ENCODE data around the gene UBE2N.
"Not testable (repeated sequence)": the region's sequence is repeated elsewhere in the genome, so short reads cannot be mapped to it uniquely, and the experiment has no call there.

Gene UBE2N

GRCh38 chr12:93379326-93379980 is 62.3 kb downstream of the UBE2N start:
- Histone ChIP-seq H3K79me1 (ENCODE audit: low read length) (peaks cover 4% of the 10 kb centered on the region), H2BK120ac (ENCODE audit: low read depth, low read length) (no peak overlapping the region), H3K79me2 (ENCODE audit: control insufficient read depth, insufficient read depth, low read length) (peaks cover 46% of the 10 kb centered on the region), H2BK15ac (replicated peaks; ENCODE audit: low read depth) (no peak overlapping the region), H3K4me1 (ENCODE audit: control insufficient read depth, low read depth, low read length) (peaks cover 7% of the 10 kb centered on the region), H3K9ac (ENCODE audit: low read length) (peak overlapping the region; percentile 97), H3K23ac (ENCODE audit: low read length) (peak overlapping the region; percentile 25), H3K56ac (ENCODE audit: low read length) (peak overlapping the region; percentile 79), H3K18ac (ENCODE audit: low read length) (no peak overlapping the region), H3K4ac (ENCODE audit: low read depth, low read length) (no peak overlapping the region), H3K4me3 (ENCODE audit: low read length) (peak overlapping the region; percentile 95), H3K36me3 (ENCODE audit: control insufficient read depth, insufficient read depth, low read length) (no peaks in the 10 kb centered on the region), H4K5ac (ENCODE audit: low read length) (no peak overlapping the region), H3K27me3 (ENCODE audit: insufficient read depth, low read length, poor library complexity) (no peaks in the 10 kb centered on the region), H3K27ac (ENCODE audit: low read depth, low read length) (no peak overlapping the region), H4K8ac (ENCODE audit: low read depth, low read length) (no peak overlapping the region), H3K4me2 (ENCODE audit: low read length) (peak overlapping the region; percentile 85), H2AK5ac (ENCODE audit: low read length) (no peak overlapping the region), H2BK5ac (ENCODE audit: low read length) (no peak overlapping the region)
- no CpG with 5 or more reads among the region's 8 CpGs for WGBS (ENCODE audit: extremely low coverage, insufficient coverage, low lambda C conversion rate)
- DNase-seq, result no peak

GRCh38 chr12:93378998-93379325 is 62.8 kb downstream of the UBE2N start:
- Histone ChIP-seq H2BK5ac (ENCODE audit: low read length) (no peak overlapping the region), H2BK15ac (replicated peaks; ENCODE audit: low read depth) (no peak overlapping the region), H4K8ac (ENCODE audit: low read depth, low read length) (no peak overlapping the region), H3K4ac (ENCODE audit: low read depth, low read length) (no peak overlapping the region), H3K4me3 (ENCODE audit: low read length) (peak overlapping the region; percentile 95), H3K23ac (ENCODE audit: low read length) (no peak overlapping the region), H2AK5ac (ENCODE audit: low read length) (no peak overlapping the region), H3K4me2 (ENCODE audit: low read length) (peak overlapping the region; percentile 85), H3K56ac (ENCODE audit: low read length) (peak overlapping the region; percentile 97), H2BK120ac (ENCODE audit: low read depth, low read length) (no peak overlapping the region), H3K36me3 (ENCODE audit: control insufficient read depth, insufficient read depth, low read length) (no peaks in the 10 kb centered on the region), H3K27me3 (ENCODE audit: insufficient read depth, low read length, poor library complexity) (no peaks in the 10 kb centered on the region), H3K4me1 (ENCODE audit: control insufficient read depth, low read depth, low read length) (peaks cover 7% of the 10 kb centered on the region), H3K79me2 (ENCODE audit: control insufficient read depth, insufficient read depth, low read length) (peaks cover 44% of the 10 kb centered on the region), H3K18ac (ENCODE audit: low read length) (peak overlapping the region; percentile 60), H3K9ac (ENCODE audit: low read length) (peak overlapping the region; percentile 97), H3K27ac (ENCODE audit: low read depth, low read length) (no peak overlapping the region), H4K5ac (ENCODE audit: low read length) (no peak overlapping the region), H3K79me1 (ENCODE audit: low read length) (peaks cover 4% of the 10 kb centered on the region)
- WGBS (ENCODE audit: extremely low coverage, insufficient coverage, low lambda C conversion rate), result no CpG with 5 or more reads among the region's 4 CpGs
- DNase-seq, result no peak

GRCh38 chr12:93378196-93378997 is 63.4 kb downstream of the UBE2N start:
- not testable (repeated sequence) for H2BK15ac ChIP-seq (replicated peaks; ENCODE audit: low read depth); H3K27me3 ChIP-seq (ENCODE audit: insufficient read depth, low read length, poor library complexity); H3K27ac ChIP-seq (ENCODE audit: low read depth, low read length); H3K4me1 ChIP-seq (ENCODE audit: control insufficient read depth, low read depth, low read length); H2BK120ac ChIP-seq (ENCODE audit: low read depth, low read length); H3K36me3 ChIP-seq (ENCODE audit: control insufficient read depth, insufficient read depth, low read length); H3K79me1 ChIP-seq (ENCODE audit: low read length); H3K23ac ChIP-seq (ENCODE audit: low read length); H4K8ac ChIP-seq (ENCODE audit: low read depth, low read length); H2AK5ac ChIP-seq (ENCODE audit: low read length); H4K5ac ChIP-seq (ENCODE audit: low read length)
- no CpG with 5 or more reads among the region's 64 CpGs for WGBS (ENCODE audit: extremely low coverage, insufficient coverage, low lambda C conversion rate)
- peak; percentile 75 for DNase-seq
- H3K4me3 ChIP-seq (ENCODE audit: low read length), result peak overlapping the region; percentile 95
- peak overlapping the region; percentile 41 for H3K4ac ChIP-seq (ENCODE audit: low read depth, low read length)
- peak overlapping the region; percentile 97 for H3K56ac ChIP-seq (ENCODE audit: low read length)
- H3K9ac ChIP-seq (ENCODE audit: low read length), result peak overlapping the region; percentile 97
- H2BK5ac ChIP-seq (ENCODE audit: low read length), result peak overlapping the region; percentile 56
- H3K4me2 ChIP-seq (ENCODE audit: low read length), result peak overlapping the region; percentile 85
- H3K18ac ChIP-seq (ENCODE audit: low read length), result peak overlapping the region; percentile 60
- H3K79me2 ChIP-seq (ENCODE audit: control insufficient read depth, insufficient read depth, low read length), result peaks cover 39% of the 10 kb centered on the region

GRCh38 chr12:93377252-93378195 is 64.2 kb downstream of the UBE2N start, which contains the start of gene NUDT4:
Gene NUDT4 (plus strand): TSS chr12:93377925. CDS start chr12:93378323, 398 bp downstream.
- no peak within 1 kb of the TSS for H4K5ac ChIP-seq (ENCODE audit: low read length)
- no peaks in the 10 kb centered on the region for H3K36me3 ChIP-seq (ENCODE audit: control insufficient read depth, insufficient read depth, low read length)
- peak within 1 kb of the TSS; percentile 56 for H2BK5ac ChIP-seq (ENCODE audit: low read length)
- no peaks in the 10 kb centered on the region for H3K27me3 ChIP-seq (ENCODE audit: insufficient read depth, low read length, poor library complexity)
- peaks cover 37% of the 10 kb centered on the region for H3K79me2 ChIP-seq (ENCODE audit: control insufficient read depth, insufficient read depth, low read length)
- peak within 1 kb of the TSS; percentile 60 for H3K18ac ChIP-seq (ENCODE audit: low read length)
- peak within 1 kb of the TSS; percentile 85 for H3K4me2 ChIP-seq (ENCODE audit: low read length)
- H3K4me1 ChIP-seq (ENCODE audit: control insufficient read depth, low read depth, low read length), result peaks cover 7% of the 10 kb centered on the region
- no peak within 1 kb of the TSS for H2BK120ac ChIP-seq (ENCODE audit: low read depth, low read length)
- no peak within 1 kb of the TSS for H2BK15ac ChIP-seq (replicated peaks; ENCODE audit: low read depth)
- DNase-seq, result peak; percentile 97
- H3K23ac ChIP-seq (ENCODE audit: low read length), result peak within 1 kb of the TSS; percentile 83
- peak within 1 kb of the TSS; percentile 41 for H3K4ac ChIP-seq (ENCODE audit: low read depth, low read length)
- peak within 1 kb of the TSS; percentile 97 for H3K56ac ChIP-seq (ENCODE audit: low read length)
- H3K27ac ChIP-seq (ENCODE audit: low read depth, low read length), result peak within 1 kb of the TSS; percentile 56
- H3K4me3 ChIP-seq (ENCODE audit: low read length), result peak within 1 kb of the TSS; percentile 95
- no peak within 1 kb of the TSS for H4K8ac ChIP-seq (ENCODE audit: low read depth, low read length)
- peaks cover 4% of the 10 kb centered on the region for H3K79me1 ChIP-seq (ENCODE audit: low read length)
- no CpG with 5 or more reads among the region's 79 CpGs for WGBS (ENCODE audit: extremely low coverage, insufficient coverage, low lambda C conversion rate)
- H2AK5ac ChIP-seq (ENCODE audit: low read length), result peak within 1 kb of the TSS; percentile 22
- peak within 1 kb of the TSS; percentile 97 for H3K9ac ChIP-seq (ENCODE audit: low read length)

GRCh38 chr12:93376436-93377251 is 65.1 kb downstream of the UBE2N start:
- H3K9ac ChIP-seq (ENCODE audit: low read length), result peak overlapping the region; percentile 52
- H3K4me2 ChIP-seq (ENCODE audit: low read length), result peak overlapping the region; percentile 23
- DNase-seq, result peak; percentile 75
- no CpG with 5 or more reads among the region's 10 CpGs for WGBS (ENCODE audit: extremely low coverage, insufficient coverage, low lambda C conversion rate)
- peak overlapping the region; percentile 82 for H3K56ac ChIP-seq (ENCODE audit: low read length)
- no peak overlapping the region for H4K5ac ChIP-seq (ENCODE audit: low read length)
- peak overlapping the region; percentile 22 for H2AK5ac ChIP-seq (ENCODE audit: low read length)
- H3K4me1 ChIP-seq (ENCODE audit: control insufficient read depth, low read depth, low read length), result peaks cover 7% of the 10 kb centered on the region
- no peaks in the 10 kb centered on the region for H3K36me3 ChIP-seq (ENCODE audit: control insufficient read depth, insufficient read depth, low read length)
- no peak overlapping the region for H2BK15ac ChIP-seq (replicated peaks; ENCODE audit: low read depth)
- H3K27me3 ChIP-seq (ENCODE audit: insufficient read depth, low read length, poor library complexity), result no peaks in the 10 kb centered on the region
- H3K23ac ChIP-seq (ENCODE audit: low read length), result no peak overlapping the region
- peak overlapping the region; percentile 56 for H3K27ac ChIP-seq (ENCODE audit: low read depth, low read length)
- peak overlapping the region; percentile 54 for H3K18ac ChIP-seq (ENCODE audit: low read length)
- peak overlapping the region; percentile 37 for H2BK5ac ChIP-seq (ENCODE audit: low read length)
- no peak overlapping the region for H3K4ac ChIP-seq (ENCODE audit: low read depth, low read length)
- no peak overlapping the region for H2BK120ac ChIP-seq (ENCODE audit: low read depth, low read length)
- peaks cover 4% of the 10 kb centered on the region for H3K79me1 ChIP-seq (ENCODE audit: low read length)
- no peak overlapping the region for H3K4me3 ChIP-seq (ENCODE audit: low read length)
- H4K8ac ChIP-seq (ENCODE audit: low read depth, low read length), result no peak overlapping the region
- H3K79me2 ChIP-seq (ENCODE audit: control insufficient read depth, insufficient read depth, low read length), result peaks cover 29% of the 10 kb centered on the region

Data from mesendoderm (in vitro differentiated cells).